SW480 (cell line): ENCODE measurements around the gene SLC22A2.
"Not testable (repeated sequence)": the region's sequence is repeated elsewhere in the genome, so short reads cannot be mapped to it uniquely, and the experiment has no call there.

Experiments used
- DNase-seq: peaks from one replicate; pipeline ENCODE4 v3.0.0-alpha.2; 2016; ENCODE audit warnings: low spot score

Gene SLC22A2

GRCh38 chr6:160258346-160259142 is at the start of gene SLC22A2:
Gene SLC22A2, minus strand, starts transcription at chr6:160258821. Its CDS starts 64 bp downstream, at chr6:160258757.
- no peak for DNase-seq

- DNase-seq: no peak
Measured at GRCh38 chr6:160305926-160306713, 47.5 kb upstream of the SLC22A2 start.

- no peak for DNase-seq
Measured at GRCh38 chr6:160303806-160304205, 45.2 kb upstream of the SLC22A2 start.

- DNase-seq: not testable (repeated sequence)
Measured at GRCh38 chr6:160302431-160303082, 43.9 kb upstream of the SLC22A2 start.

- DNase-seq: no peak
Measured at GRCh38 chr6:160301339-160301738, 42.7 kb upstream of the SLC22A2 start.

GRCh38 chr6:160300076-160300695 is 41.6 kb upstream of the SLC22A2 start:
- peak; percentile 80 for DNase-seq

- no peak for DNase-seq
Measured at GRCh38 chr6:160299559-160299958, 40.9 kb upstream of the SLC22A2 start.

GRCh38 chr6:160298121-160298520 is 39.5 kb upstream of the SLC22A2 start:
- no peak for DNase-seq

GRCh38 chr6:160297310-160297709 is 38.7 kb upstream of the SLC22A2 start:
- no peak for DNase-seq

- no peak for DNase-seq
Measured at GRCh38 chr6:160293844-160294243, 35.2 kb upstream of the SLC22A2 start.

- no peak for DNase-seq
Measured at GRCh38 chr6:160285541-160286105, 27.0 kb upstream of the SLC22A2 start.

- no peak for DNase-seq
Measured at GRCh38 chr6:160284575-160284974, 26.0 kb upstream of the SLC22A2 start.

- no peak for DNase-seq
Measured at GRCh38 chr6:160282444-160282843, 23.8 kb upstream of the SLC22A2 start.

- no peak for DNase-seq
Measured at GRCh38 chr6:160279850-160280249, 21.2 kb upstream of the SLC22A2 start.

GRCh38 chr6:160278786-160279310 is 20.2 kb upstream of the SLC22A2 start:
- no peak for DNase-seq

GRCh38 chr6:160278311-160278710 is 19.7 kb upstream of the SLC22A2 start:
- no peak for DNase-seq

GRCh38 chr6:160277546-160277945 is 18.9 kb upstream of the SLC22A2 start:
- no peak for DNase-seq

GRCh38 chr6:160277144-160277543 is 18.5 kb upstream of the SLC22A2 start:
- no peak for DNase-seq

GRCh38 chr6:160276126-160276525 is 17.5 kb upstream of the SLC22A2 start:
- no peak for DNase-seq

- no peak for DNase-seq
Measured at GRCh38 chr6:160275511-160276003, 16.9 kb upstream of the SLC22A2 start.

- no peak for DNase-seq
Measured at GRCh38 chr6:160274871-160275510, 16.4 kb upstream of the SLC22A2 start.
